Measurements from ENCODE around the gene ZC3H8.

DNA sequence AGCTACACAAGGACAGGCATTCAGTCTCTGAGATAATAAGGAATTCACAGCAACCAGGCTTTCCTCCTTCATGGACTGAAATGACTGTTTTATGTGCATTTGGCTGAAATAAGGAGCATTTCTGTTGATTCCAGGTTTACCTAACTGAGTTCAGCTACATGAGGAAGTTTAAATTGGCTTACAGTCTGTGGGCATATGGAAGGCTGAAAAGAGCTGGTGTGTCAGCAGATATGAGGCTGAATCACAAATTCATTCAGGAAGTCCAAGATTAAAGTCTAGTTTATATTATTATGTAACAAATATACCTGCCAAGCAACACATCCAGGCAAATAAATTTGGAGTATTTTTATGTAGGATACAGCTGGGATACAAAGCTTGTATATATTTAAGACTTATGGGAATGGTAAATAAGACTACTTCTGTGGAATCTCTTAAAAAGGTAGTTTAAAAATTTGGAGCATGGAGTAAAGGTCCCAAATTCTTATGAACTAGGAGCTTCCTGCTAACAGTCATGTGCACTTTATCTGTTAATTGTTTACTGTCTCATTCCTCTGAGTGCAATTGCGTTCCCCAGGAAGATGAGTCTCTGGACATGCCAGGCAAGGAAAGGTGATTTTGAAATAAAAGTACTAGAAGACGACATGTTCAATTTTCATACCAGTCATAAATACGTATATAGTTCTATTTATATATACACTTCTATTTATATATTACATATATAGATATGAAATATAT is 53.0 kb downstream of the ZC3H8 start:
- TF ChIP-seq POLR2AphosphoS5 (IDR thresholded peaks at IDR 0.05), result peak in 1 of 3 donors; percentile 6
- TF ChIP-seq, protein P1, sequence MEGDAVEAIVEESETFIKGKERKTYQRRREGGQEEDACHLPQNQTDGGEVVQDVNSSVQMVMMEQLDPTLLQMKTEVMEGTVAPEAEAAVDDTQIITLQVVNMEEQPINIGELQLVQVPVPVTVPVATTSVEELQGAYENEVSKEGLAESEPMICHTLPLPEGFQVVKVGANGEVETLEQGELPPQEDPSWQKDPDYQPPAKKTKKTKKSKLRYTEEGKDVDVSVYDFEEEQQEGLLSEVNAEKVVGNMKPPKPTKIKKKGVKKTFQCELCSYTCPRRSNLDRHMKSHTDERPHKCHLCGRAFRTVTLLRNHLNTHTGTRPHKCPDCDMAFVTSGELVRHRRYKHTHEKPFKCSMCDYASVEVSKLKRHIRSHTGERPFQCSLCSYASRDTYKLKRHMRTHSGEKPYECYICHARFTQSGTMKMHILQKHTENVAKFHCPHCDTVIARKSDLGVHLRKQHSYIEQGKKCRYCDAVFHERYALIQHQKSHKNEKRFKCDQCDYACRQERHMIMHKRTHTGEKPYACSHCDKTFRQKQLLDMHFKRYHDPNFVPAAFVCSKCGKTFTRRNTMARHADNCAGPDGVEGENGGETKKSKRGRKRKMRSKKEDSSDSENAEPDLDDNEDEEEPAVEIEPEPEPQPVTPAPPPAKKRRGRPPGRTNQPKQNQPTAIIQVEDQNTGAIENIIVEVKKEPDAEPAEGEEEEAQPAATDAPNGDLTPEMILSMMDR (IDR thresholded peaks at IDR 0.05), result no peak

All from stomach (tissue), 4 donors.